Iris pigment epithelial cell (primary cell): ENCODE results near the gene BMPER.

Experiments
- DNase-seq: peaks from one replicate; pipeline ENCODE4 v3.0.0-alpha.2; 2011; ENCODE audit warnings: low read depth

The BMPER gene

DNA sequence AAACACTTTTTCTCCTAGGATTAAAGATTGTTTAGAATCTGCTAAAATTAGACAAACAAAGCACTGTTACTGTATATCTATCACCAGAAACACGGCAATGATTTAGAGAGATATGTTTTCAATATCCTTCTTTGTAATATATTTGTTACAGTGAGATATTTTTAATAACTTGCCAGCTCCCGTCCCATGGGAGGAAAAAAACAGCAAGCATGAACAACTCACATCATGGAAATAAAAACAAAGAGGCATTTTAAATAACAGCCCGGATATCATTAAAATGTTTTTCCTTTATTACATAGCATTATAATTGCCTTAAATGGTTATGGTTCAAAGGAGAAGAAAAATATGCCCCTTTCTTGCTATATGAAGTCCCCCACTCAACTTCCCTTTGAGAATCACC lies 272.1 kb downstream of the BMPER start:
- no peak for DNase-seq

DNA sequence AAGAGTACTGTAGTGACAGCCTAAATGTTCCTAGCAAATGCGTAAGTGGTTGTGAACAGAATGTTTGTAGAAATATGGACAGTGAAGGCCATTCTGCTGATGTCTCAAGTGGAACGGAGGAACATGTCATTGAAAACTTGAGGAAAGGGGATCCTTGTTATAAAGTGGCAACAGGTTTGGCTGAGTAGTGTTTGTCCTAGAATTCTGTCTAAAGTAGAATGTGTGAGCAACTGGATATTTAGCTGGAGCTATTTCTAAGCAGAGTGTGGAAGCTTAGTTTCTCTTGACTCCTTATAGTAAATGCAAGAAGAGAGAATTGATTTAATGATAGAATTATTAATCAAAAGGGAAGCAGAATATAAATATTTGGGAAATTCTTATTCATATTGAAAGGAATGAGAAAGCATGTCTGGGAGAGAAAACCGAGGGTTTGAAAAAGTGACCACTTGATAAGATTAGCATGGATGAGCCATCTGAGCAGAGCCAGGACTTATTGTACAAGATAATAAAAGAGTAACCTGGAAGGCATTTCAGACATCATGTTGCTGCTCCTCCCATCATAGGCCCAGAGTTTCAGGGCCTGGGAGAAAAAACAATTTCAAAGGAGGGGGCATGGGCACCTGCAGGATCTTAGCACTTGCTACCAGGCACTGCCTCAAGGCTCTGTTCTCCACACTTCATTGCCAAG lies 276.1 kb downstream of the BMPER start:
- no peak for DNase-seq

DNA sequence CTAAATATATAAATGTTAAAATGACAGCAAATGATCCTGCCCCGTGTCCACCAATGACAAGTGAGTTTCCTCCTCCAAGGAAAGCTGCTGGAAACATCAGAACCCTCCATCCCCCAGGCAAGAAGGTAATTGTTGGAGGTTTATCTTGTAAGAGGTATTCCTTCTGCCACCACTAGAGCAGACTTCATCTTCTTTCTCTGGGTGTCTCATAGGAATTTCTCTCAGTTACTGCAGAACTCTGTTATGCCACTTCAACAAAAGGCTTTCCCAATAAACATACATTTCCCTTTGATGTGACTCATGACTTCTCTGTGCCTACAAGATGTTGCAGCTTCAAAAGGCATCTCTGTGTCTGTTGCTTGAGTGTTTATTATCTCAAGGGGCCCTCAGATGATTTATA lies 279.1 kb downstream of the BMPER start:
- DNase-seq: peak; percentile 30

DNA sequence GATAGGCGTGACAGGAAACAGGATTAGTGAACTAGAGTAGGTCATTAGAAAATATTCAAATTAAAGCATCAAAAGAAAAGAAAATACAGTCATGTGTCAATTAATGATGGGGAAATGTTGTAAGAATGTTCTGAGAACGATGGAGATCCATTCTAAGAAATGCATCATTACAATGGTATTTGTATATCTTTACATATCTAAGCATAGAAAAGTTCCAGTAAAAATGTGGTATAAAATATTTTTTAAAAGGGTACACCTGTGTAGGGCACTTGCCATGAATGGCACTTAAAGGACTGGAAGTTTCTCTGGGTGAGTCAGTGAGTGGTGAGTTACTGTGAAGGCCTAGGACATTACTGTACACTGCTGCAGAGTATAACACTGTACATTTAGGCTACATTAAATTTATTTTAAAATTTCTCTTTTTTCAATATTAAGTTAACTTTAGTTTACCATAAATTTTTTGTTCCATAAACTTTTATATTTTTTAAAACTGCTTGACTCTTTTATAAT lies 282.5 kb downstream of the BMPER start:
- peak; percentile 17 for DNase-seq

DNA sequence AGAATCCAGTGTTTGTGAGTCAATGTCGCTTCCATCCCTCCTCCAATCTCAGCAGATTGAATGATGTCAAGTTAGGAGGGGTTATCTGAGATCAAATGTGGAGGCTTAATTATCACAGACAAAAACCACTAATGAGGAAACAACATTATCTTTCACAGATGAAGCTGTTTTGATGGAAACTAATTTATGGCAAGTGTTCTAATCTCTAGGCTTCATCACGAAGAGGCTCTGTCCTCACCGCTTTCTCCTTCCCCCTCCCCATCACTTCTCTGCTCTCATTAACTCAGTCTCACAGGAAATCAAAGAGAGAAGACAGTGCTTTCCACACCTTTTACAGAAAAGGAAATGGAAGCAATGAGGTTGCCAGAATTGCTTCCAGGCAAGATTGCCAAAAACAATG lies 283.7 kb downstream of the BMPER start:
- DNase-seq: no peak

DNA sequence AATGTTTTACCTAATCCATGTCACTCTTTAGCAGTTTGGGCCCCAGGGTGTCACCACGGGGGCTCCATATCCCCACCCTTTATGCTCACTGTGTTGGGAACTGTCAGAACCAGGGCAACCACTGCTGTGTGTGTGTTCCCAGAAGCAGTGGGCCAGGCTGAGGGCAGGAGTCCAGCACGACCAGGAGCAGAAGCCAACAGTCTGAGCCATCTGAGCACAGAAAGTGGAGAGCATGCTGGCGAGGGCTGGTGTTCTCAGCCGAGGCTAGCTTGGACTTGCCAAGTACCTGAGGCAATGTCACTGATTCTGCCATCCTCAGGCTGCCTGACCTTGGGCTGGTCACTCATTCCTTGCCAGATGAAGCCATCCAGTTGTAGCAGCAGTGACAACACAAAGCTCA lies 285.0 kb downstream of the BMPER start:
- no peak for DNase-seq

DNA sequence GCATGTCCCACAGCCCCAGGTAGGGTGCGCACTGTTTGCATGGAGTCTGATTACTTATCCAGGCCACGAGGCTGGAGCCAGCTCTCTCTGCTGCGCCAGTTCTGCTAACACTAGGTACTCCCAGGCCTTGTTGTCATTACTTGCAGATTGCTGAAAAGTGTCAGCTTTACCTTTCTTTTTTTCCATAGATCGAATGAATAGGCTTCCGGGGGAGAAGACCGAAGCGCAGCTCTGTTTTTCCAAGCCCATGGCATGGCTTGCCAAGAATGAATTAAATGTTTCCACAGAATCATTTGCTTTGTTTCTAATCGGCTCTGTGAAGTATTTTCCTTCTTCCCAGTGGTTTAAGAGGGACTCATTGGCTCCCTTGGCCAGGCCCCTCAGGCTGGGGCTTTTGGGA lies 285.8 kb downstream of the BMPER start:
- no peak for DNase-seq

DNA sequence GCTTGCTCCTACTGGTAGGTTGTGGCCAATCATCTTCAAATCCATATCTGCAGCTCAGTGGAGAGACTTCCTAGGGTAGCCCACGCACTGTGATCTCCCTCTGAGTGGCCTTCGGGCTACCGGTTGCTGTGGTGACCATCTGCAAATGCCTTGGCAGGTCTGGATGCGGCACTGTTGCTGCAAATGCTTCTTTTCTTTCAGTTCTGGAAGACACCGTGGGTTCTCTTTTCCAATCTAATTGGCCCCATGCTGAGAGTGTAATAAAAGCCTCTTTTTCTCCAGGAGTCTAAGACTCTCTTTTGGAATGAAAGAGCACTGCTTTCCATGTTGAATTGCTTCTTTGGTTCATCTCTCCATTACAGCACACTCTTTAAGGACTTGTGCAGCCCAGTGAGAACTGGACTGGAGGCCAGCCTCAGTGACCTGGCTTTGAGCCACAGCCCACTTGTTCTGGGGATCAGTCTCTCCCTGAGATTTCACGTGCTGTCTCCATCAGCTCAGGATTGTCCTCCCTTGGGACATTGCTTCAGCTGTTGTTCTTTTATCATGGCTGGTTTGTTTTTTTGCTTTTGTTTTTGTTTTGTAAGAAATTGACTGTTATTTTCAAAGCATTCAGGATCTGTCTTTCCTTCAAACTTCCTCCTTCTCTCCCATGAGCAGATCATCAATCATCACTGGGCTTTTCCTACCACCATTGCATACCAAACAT lies 286.6 kb downstream of the BMPER start:
- DNase-seq: no peak

DNA sequence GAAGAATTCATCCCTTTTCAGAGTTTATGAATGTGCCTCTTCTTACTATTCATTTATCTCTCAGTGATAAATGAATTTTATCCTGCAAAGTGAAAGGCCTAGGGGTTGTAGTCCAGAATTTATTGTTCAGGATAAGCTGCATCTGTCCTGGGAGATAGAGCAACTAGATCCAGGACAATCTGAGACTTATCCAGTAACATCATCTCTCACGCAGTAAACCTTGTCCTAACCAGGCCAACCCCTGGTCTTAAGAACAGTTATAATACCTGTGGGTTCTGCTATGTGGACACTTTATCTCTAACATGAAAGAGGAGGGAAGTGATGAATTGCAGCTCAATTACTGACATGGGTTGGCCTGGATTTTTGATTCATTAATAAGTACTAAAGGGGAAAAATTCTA lies 287.6 kb downstream of the BMPER start:
- DNase-seq: no peak

DNA sequence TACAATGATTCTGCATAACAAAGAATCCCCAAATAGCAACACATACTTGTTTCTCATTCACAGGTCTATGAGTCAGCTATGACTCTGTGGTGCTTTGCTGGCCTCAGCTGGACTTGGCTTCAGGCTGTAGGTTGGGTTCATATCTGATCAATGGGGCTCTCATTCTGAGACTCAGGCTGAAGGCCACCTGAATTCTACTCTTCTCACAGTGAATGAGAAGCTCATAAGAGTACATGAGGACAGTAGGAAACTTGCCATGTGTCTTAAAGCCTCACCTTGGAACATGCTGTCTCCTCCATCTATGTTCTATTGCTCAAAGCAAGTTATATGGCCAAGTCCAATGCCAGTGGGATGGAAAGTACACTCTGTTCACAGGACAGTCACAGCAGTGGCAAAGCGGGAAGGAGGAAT lies 292.9 kb downstream of the BMPER start:
- no peak for DNase-seq
